Glomerular visceral epithelial cell (primary cell): Measurements from ENCODE around the gene ESRRB.

Experiments used
- DNase-seq: peaks from one replicate; pipeline ENCODE4 v3.0.0-alpha.2; 2016; ENCODE audit errors: extremely low spot score

The ESRRB gene

DNA sequence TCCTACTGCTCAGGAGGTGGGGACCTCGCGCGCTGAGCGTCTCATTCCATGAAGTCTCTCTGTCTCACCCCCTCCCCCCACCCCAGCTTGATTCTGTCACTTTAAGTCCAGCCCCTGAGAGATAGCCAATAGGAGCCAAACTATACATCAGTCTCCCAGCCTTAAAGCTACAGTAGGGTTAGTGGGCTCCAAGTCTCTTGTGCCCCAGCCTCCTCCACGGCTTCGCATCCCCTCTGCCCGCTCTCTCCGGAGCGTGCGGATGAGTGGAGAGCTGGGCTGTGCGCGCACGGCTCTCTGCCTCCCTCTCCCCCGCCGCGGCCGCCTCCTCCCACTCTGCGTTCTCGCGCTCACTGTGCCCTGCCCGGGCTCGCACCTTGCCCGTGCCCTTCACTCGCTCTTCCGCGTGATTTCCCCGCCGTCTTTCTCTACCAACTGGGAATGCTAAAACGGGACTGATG is at the start of gene ESRRB:
ESRRB (plus strand) TSS at position 191 of the 458 bp plus-strand sequence; CDS start at position 456, 265 bp downstream.
- no peak for DNase-seq

DNA sequence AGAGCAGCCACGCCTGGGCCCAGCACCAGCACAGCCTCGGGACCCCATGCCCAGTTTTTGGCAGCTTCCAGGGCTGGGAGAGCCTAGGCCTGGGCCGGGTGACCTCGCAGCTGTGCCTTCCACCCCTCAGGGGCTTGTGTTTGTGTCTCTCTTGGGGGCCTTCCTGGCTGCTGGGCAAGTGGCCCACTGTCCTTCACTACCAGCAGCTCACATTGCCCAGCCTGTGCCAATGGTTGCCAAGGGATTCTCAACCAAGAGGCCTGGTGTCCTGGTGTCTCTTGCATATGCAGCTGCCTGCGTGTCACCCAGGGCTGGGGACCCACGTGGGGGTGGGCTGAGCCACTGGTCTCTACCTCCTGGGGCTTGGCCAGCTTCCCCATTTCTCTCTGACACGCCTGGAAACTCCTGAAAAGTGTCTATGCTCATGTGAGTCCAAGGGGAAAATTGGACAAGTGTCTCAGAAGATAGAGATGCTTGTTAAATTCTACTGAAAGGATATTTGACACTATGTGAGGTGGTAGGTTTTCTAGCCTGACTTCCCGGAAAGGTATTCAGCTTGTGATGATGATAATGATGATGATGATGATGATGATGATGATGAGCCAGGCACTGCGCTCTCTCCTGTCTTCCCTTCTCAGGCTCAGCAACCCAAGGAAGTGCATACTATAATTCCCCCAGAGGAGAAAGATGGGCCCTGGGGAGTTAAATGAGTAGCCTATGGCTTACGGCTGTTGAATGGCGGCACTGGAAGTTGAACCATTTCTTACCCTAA is 48.8 kb upstream of the ESRRB start:
- DNase-seq: no peak

DNA sequence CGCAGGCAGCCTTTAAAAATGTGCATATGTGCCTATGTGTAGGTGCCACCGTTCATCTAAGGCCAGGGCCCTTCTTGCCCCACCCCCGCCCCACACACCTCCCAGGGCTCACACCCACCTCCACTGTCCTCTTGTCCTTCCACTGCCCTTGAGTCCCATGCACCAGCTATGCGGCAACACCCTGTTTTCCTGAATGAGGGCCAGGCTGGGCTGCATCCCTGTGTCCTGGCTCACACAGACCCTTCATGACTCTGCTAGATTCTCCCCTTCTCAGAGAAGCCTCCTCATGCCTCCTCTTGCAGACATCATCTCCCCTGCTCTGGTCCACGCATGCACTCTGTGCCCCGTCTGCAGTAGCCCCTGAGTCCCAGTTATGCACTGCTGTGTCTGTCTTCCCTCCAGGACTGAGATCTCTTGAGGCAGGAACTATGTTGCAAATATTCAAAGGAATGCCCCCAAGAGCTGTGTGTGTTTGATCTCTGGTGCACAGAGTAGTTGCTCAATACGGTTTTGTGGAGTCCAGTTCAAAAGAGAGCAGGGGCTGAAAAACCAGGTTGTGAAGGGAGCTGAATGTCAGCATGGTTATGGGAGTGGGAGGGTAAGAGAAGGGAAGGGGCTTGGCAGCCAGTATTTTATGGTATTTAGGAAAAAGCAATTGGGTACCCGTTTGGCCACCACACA is 47.3 kb upstream of the ESRRB start:
- DNase-seq: no peak

DNA sequence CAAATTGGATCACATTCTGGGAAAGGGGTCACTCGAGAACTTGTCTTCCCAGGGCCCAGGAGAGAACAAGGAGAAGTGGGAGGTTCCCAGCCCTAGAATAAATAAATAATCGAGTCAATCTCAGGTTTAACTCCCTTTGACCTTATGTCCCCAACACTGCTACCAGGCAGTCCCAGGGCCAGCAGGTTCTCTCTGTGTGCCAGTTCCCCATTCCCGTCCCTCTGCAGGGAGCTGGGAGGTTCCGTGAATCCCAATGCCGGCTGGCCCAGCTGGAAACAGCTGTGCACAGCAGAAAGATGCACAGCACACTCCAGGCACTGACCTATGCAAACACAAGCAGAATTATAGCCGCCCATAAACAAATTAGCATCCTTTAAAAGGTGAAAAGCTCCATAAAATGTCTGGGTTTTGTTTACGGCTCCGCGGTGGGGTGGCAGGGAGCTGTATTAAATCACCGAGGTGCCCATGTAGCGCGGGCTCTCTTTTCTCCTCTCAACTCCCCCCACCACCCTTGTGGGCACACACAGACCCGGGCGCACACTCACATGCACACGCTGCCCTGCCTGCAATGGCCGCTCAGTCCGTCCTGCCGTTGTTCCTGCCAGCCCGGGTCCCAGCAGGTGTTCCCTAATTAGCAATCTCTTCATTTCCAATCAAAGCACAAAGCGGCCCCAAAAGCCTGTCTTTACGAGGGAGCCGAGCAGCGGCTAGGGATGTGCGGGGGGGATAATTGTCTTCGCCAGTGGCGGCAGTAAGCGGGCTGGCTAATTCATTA is 46.6 kb upstream of the ESRRB start:
- DNase-seq: no peak

DNA sequence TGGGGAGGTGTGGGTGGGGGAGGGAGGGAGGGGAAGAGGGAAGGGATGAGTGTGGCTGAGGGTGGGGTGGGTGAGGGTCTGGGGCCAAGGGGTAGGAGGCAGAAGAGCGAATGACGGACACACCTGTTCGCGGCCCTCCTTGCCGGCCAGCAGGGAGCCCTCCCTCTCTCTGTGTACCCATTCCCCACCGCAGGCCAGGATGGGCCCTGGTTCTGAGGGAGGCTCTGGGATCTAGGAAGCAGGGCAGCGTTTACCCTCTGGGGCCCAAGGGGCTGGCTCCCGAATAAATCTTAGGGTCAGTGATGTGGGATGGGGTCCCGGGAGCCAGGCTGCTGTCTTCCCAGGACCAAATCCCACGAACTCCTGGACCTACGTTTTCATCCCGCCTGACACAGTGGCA is 46.0 kb upstream of the ESRRB start:
- DNase-seq: no peak

DNA sequence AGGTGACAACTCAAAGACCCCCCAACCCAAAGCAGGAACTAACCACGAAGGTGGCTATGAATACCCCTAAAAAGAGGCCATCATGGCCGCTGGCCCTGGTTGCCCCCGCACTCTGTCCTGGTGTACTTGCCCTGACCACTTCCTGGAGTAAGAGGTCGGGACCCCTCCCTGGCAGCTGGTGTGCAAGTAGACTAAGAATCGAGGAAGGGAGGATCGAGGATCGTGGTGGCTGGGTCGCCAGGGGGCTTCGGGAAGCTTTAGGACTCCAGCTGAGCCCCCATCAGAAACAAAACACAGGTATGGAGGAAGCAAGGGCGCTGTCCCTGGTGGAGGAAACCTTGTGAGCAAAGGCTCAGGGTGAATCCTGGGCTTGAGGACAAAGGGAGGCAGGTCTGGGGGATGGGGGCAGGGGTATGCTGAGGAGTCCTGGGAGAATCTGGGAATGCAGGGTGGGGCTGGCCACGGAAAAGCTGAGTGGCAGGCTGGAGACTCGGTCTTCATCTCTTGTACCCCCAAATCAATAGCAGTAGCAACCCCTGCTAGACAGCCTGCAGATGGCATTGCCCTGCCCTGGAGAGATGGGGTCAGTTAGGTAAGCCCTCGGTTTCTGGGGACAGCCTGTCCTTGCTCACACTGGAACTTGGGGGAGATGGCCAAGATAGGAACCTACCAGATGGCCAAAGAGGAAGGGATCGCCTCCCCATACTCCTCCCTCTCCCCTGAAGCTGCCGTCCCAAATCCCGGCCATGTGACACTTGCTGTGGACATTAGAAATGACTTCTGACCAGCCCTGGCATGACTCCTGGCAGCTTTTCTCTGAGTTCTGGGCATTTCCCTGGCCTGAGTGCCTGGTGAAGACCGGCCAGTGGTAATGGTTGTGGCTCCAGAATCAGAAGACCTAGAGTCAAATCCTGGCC is 45.3 kb upstream of the ESRRB start:
- DNase-seq: no peak

DNA sequence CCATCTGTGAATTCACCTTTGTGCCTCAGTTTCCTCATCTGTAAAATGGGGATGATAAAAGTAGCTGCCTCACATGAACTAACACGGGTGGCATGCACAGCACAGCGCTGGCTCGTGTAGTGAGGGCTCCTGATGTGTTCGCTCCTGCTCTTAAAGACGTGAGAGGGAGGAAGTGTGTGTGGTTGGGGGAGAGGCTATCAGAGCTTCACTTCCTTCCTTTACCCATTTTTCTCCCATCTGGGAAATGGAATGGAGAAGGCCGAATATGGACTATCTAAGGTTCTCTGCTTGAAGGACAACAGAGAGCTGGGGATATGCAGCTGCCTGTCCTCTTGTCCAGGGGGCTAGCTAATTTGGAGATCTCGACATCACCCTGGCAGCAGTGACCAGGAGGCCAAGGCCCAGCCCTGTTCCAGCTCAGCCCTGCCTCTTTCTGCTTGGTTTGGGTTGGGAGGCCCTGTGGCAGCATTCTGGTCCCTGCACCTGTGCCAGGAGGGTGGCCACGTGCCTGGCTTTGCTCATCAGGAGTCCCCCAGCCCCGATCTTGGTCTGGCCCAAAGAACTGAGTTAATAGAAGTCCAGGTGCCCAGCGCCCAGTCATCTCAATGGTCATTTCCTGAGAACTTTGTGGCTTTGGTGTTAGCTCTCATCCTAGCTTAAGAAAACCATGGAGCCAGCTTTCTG is 44.5 kb upstream of the ESRRB start:
- no peak for DNase-seq

DNA sequence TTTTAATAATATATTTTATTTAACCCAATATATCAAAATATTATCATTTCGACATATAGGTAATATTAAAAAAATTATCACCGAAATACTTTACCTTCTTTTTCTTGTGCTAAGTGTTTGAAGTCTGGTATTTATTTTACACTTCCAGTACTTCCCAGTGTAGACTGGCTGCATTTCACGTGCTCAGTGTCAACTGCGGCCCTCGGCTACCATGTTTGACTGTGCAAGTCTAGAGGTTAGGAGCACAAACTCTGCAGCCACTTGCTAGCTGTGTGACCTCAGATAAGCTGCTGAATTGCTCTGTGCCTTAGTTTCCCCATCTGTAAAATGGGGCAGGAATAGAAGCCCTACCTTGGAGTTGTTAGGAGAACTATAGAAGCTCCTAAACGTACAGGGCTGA is 42.3 kb upstream of the ESRRB start:
- no peak for DNase-seq

DNA sequence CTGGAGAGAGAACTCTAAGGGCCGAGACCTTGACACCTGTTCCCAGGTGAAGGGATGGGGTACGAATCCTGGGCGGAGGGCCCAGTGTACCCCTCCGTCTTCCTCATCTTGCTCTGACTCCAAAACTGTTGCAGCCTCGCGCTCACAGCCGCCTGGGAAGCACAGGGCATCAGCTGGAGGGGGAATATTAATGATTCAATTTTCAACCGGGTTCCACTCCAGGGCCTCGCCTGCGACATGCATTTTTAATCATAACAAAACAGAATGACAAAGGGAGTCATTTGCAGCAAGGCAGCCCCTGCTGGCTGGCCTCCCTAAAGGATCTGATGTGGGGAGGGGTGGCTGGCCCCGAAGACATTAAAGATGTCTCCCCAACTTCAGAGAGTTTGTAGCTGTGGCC is 41.6 kb upstream of the ESRRB start:
- DNase-seq: no peak

DNA sequence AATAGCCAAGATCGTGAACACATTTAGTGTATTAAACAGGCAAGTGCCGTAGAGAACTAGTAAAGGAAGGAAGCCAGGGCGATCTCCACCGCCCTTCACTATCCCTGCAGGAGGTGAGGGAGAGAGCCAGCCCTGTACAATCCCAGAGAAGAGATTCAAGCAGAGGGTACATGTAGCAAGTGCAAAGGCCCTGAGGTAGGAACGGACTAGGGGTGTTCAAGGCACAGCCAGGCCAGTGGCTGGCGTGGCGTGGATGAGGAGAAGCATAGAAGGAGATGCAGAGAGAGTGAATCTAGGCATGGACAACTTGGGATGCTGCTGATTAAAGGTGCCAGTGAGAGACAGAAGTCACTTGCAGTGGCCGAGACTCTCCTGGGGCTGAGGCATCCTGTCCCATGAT is 39.1 kb upstream of the ESRRB start:
- DNase-seq: no peak

DNA sequence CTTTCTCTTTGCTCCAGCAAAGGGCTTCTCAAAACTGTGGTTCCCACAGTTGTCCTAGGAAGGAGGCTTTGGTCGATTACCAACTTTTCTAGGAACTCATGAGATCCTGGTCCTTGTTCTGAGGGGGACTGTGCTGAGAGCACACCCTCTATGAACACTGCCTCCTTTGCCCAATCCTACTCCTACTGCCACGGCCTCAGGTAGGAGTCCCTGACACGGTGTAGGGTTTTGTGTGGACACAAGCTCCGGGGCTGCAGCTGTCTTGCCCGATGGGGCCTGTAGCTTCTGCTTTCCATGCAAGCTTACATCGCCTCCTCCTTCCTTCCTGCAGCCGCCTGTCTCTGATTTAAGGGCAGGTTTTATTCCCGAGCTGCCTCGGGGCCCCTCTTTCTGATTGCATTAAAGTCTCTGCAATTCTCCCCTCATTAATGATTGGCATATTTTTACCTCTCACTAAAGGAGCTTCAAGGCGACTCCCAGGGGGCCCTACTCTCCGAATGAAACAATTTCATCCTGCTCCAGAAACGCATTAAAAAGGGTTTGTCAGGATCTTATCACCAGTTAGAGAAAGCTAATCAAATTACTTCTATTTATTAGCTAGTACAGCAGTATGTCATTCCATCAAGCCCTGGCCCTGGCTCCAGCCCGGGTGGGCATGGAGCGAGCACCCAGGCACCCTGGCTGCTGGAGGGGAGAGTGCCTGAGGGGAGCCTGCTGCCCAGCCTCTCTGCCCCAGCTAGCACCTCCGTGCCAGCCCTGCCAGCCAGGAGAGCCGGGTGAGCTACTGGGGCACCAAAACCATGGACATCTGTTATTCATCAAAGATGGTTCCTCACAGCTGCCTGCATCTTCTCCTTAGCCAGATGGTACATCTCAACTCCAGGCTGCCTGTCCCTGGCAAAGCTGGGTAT is 38.0 kb upstream of the ESRRB start:
- DNase-seq: no peak

DNA sequence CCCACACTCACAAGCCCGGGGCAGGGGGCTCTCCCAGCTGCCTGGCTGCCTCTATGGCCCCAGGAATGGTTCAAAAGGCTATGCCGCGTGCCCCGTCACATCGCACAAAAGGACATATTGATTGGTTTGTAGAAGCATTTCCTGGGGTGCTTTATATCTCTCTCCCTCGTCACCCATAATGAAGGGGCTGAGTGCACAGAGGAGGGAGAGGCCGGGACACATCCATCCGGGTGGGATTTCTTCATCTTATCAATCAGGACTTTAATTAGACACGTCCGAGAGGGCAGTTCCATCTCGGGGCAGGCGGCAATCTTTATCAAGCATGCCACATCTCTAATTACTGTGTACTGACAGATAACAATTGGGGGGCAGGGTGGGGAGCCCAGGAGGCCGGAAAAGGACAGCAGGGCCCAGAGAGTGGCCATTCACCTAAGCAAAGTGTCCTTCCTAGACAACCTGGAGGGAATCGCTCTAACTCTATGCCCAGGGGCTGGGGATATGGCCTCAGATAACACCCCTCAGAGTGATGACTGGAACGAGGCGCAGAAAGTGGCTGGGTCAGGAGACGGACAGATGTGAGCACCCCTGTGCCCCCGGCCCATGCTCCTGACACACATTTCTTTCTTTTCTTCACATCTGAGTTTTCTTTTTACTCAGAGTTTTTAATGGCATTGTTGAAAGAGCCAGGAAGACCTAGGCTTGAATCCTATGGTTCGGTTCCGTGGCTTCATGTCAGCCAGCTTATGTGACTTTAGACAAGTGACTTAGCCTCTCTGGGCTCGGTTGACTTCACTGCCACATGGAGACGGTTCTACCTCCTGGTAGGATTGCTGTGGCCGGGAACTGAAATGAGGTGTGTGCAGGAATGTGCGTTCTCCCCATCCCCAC is 36.0 kb upstream of the ESRRB start:
- DNase-seq: no peak

DNA sequence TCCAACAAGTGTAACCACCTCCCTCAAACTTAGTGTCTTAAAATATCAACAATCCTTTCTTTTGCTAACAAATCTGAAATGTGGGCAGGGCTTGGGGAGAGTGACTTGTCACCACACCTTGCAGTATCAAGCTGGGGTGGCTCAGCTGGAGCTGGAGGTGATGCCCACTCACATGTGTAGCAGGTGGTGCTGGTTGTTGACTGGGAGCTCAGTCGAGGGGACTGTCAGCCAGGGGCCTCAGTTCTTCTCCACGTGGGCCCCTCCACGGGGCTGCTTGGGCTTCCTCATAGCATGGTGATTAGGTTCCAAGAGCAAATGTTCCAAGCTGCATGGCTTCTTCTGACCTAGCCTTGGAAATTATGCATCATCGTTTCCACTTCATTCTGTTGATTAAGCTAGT is 32.6 kb upstream of the ESRRB start:
- no peak for DNase-seq

DNA sequence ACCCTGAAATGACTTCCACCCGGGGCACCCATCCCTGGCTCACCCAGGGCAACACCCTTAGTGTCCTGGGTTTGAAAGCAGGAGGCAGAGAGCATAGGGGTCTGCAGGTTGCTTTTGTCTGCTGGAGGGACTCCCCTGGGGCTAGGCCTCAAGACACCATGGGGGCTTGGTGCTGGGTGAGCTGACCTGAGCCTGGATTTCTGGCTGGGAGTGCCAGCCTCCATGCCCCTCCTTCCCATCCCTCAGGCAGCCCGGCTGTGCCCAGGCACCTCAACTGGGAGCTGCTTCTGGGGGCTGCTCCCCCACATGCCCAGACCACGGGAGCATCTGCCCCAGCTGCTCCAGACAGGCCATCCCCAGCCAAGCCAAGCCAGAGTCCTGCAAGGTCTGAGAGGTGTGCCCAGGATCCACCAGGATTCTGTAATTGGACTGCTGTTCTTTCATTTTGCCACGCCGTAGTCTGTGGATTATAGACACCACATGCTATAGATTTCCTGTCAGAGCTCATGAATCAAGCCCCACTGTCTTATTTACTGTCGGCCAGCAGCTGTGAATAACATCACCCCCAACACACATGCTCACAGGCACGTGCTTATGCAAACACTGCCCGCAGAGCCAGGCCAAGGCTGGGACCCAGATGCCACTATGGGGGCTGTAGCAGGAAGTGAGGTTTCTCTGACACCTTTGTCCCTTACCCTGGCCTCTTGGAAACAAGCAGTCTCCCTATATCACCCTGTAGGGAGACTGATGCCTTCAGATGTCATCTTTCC is 29.4 kb upstream of the ESRRB start:
- no peak for DNase-seq

DNA sequence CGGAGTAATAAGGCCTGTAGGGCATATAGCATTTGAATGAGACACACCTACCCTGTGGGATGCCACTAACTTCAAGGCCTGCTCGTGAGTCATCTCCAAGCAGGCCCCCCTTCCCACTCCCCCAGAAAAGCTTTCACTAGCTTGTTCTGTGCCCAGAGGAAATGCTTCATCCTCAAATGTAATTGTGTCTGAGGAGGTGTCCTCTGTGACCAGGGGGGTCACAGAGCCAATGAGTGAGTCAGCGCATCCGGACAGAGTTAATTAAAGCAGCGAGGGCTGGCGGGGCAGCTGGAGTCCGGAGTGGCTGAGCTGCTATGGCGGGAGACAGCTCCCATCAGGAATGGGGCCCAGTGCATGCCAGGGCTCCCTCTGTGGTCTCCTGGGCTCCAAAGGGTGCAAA is 27.0 kb upstream of the ESRRB start:
- peak; percentile 60 for DNase-seq

DNA sequence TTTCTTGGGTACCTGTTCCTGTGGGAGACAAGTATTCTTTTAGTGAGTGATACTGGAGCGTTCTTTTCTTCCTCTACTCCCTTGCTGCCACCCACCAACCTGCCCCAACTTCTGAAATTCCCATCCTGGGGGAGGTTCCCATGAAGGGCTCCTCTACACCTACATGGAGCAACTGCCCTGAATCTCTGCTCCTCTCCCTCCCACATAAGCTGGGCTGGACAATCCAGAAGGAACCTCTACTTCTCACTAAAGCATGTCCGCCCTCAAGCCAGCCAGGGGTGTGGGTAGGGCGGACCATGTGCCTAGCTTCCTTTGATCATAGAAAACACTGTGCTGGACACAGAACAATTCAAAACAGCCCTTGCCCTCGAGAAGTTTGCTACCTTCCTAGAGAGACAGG is 25.9 kb upstream of the ESRRB start:
- DNase-seq: no peak

DNA sequence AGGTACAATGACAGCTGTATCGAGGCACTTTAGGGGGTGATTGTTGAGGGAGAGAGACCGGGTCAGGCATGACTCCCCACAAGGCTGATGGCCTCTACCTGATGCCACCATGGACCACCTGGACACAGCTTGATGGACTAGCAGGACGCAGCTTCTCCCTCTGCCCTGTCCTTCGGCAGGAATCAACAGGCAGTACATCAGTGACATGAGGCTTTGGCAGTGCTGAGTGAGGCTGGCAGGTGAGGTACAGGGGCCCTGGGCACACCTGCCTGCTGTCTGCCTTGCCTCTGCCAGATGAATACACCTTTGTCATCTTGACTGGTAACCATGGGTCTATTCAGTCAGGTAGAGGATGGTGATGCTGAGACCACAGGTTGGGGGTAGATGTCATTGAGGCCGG is 25.3 kb upstream of the ESRRB start:
- no peak for DNase-seq

DNA sequence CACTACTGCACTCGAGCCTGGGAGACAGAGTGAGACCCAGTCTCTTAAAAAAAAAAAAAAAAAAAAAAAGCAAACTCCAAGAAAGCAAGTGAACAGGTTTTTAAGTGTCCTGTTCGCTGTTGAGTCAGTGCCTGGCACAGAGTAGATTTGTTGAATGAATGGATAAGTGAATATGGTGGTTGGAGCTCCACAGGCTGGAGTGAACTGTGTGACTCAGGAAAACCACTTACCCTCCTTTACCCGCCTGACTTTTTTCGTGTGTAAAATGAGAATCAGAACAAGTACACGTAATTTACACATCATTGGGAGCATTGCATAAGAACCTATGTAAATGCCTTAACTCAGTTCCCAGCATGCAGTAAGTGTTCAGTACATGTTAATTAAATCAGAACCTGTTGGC is 24.0 kb upstream of the ESRRB start:
- no peak for DNase-seq
